GM19438 (cell line): ENCODE data around the gene VHLL.

Source experiments
- ATAC-seq: cut with Tn5 transposase; IDR thresholded peaks from one replicate; pipeline ENCODE4 v1.9.1; 2021; ENCODE audit warnings: low read depth; ENCODE audit not compliant: unreplicated experiment

VHLL gene

GRCh38 chr1:156259805-156260204 lies 39.3 kb downstream of the VHLL start:
- no peak for ATAC-seq

- ATAC-seq: no peak
These were observed 40.2 kb downstream of the VHLL start for GRCh38 chr1:156258859-156259258.

- ATAC-seq: no peak
These were observed 41.4 kb downstream of the VHLL start for GRCh38 chr1:156257711-156258110.

GRCh38 chr1:156253634-156254033 lies 45.5 kb downstream of the VHLL start:
- ATAC-seq: no peak

GRCh38 chr1:156251527-156251926 lies 47.6 kb downstream of the VHLL start:
- no peak for ATAC-seq

GRCh38 chr1:156249593-156249992 lies 49.5 kb downstream of the VHLL start:
- no peak for ATAC-seq
